ENCODE data around the gene DMD.

- no peak for TF ChIP-seq EZH2 (IDR thresholded peaks at IDR 0.05)
- no peak for TF ChIP-seq POLR2AphosphoS5 (IDR thresholded peaks at IDR 0.05; ENCODE audit: borderline replicate concordance, low read depth, low read length)
- no peak for TF ChIP-seq FOXP2 (optimal IDR thresholded peaks at IDR 0.05; ENCODE audit: control extremely low read depth, extremely low read length, insufficient read depth)
Measured at GRCh38 chrX:31506928-31507327, 1704.4 kb downstream of the DMD start.
